K562 (cell line): ENCODE measurements around the gene ZNF384. TPM values are rescaled to one million over a fixed set of nuclear protein-coding genes. Genes with fewer than 3 reads are reported as not detected.

Experiments
- CAMTA2 ChIP-seq: fragments of 250-450 bp; sonication (Bioruptor Pico); conservative IDR thresholded peaks from 2 replicates; pipeline ENCODE4 v1.5.1; 2022
- DDX20 ChIP-seq: fragments of 450-650 bp; IDR thresholded peaks from 2 replicates; pipeline ENCODE4 v1.6.1; 2016; ENCODE audit warnings: missing genetic modification characterization, low read depth, mild to moderate bottlenecking, missing compliant biosample characterization, moderate library complexity
- GATAD2A ChIP-seq: fragments of 450-650 bp; IDR thresholded peaks from 2 replicates; pipeline ENCODE4 v1.6.1; 2017
- HNRNPK ChIP-seq: fragments of 200-400 bp; formaldehyde crosslinking; IDR thresholded peaks from one replicate; pipeline ENCODE4 v1.6.1; 2018; ENCODE audit warnings: mild to moderate bottlenecking, low read depth, low read length; ENCODE audit not compliant: poor library complexity, severe bottlenecking
- MBD1 ChIP-seq: fragments of 250-450 bp; sonication (Bioruptor Pico); IDR thresholded peaks from 2 replicates; pipeline ENCODE4 v1.8.0; 2022; ENCODE audit warnings: inconsistent platforms
- MTA1 ChIP-seq: fragments of 450-650 bp; IDR thresholded peaks from 2 replicates; pipeline ENCODE4 v1.6.1; 2017; ENCODE audit warnings: borderline replicate concordance
- MYC ChIP-seq, 2 experiments: fragments of 250-450 bp in 1 of 2; sonication (Bioruptor Pico) in 1 of 2; IDR thresholded peaks; 2 replicates each; pipeline versions ENCODE4 v1.5.1 to v1.6.1; 2012 to 2021; ENCODE audit warnings: low read depth in 2 of 2, borderline replicate concordance in 1 of 2, improper control_type of control experiment in 1 of 2, low read length in 1 of 2, mild to moderate bottlenecking in 1 of 2, moderate library complexity in 1 of 2
- PTBP1 ChIP-seq: fragments of 200-400 bp; formaldehyde crosslinking; IDR thresholded peaks from 2 replicates; pipeline ENCODE4 v1.6.1; 2017; ENCODE audit warnings: low read depth, low read length
- ZNF134 ChIP-seq: fragments of 250-450 bp; sonication (Bioruptor Pico); conservative IDR thresholded peaks from 2 replicates; pipeline ENCODE4 v1.4.0; 2020
- ZNF175 ChIP-seq: fragments of 200-800 bp; sonication (Bioruptor generic); IDR thresholded peaks from 2 replicates; pipeline ENCODE4 v1.6.1; 2016; ENCODE audit warnings: low read depth, mild to moderate bottlenecking, missing genetic modification characterization, missing compliant biosample characterization
- ZNF280A ChIP-seq: fragments of 450-650 bp; IDR thresholded peaks from 2 replicates; pipeline ENCODE4 v1.6.1; 2018; ENCODE audit warnings: mild to moderate bottlenecking, low read depth; ENCODE audit not compliant: partially characterized antibody
- ZNF280B ChIP-seq: fragments of 250-450 bp; sonication (Bioruptor Pico); IDR thresholded peaks from 2 replicates; pipeline ENCODE4 v1.5.1; 2021; ENCODE audit warnings: mild to moderate bottlenecking
- ZNF395 ChIP-seq: fragments of 200-800 bp; sonication (Bioruptor generic); IDR thresholded peaks from 2 replicates; pipeline ENCODE4 v1.6.1; 2017; ENCODE audit warnings: missing genetic modification characterization, missing compliant biosample characterization
- ZNF609 ChIP-seq: sonication (generic); formaldehyde crosslinking; IDR thresholded peaks from 2 replicates; pipeline ENCODE4 v1.8.1; 2023; ENCODE audit warnings: missing genetic modification reagents, mild to moderate bottlenecking, borderline replicate concordance
- ZNF707 ChIP-seq: fragments of 250-450 bp; sonication (Bioruptor Pico); conservative IDR thresholded peaks from 2 replicates; pipeline ENCODE4 v1.8.0; 2022; ENCODE audit warnings: inconsistent platforms, mild to moderate bottlenecking, moderate library complexity
- polyA plus RNA-seq, 8 experiments: library from polyadenylated mRNA; depleted of rRNA in 4 of 8; stranded (reverse) in 5 of 8; unstranded in 3 of 8; fragments of >200 nt; fragmentation: Nextera tagmentation in 2 of 8; fragmentation: Illumina TruSeq in 1 of 8; extraction: Ambion mirVana in 2 of 8; extraction: Trizol in 1 of 8; gene quantifications; 2 replicates each; pipeline versions ENCODE4 v1.2.1 to v1.2.3, GENCODE V29; 2011 to 2014; ENCODE audit warnings: inconsistent platforms in 1 of 8, missing spikeins in 1 of 8
- total RNA-seq, 7 experiments: library from RNA; depleted of rRNA in 6 of 7; stranded (reverse); fragments of >200 nt in 6 of 7; fragmentation: Illumina TruSeq in 2 of 7; extraction: Trizol in 2 of 7; gene quantifications; 2 replicates each; pipeline versions ENCODE4 v1.2.1 to v1.2.3, GENCODE V29; 2011 to 2021; ENCODE audit warnings: low replicate concordance in 1 of 7

ZNF384 gene
- total and polyA plus RNA-seq, 9 of the 15 experiments (the other 6 are each of a cell fraction or from before 2014, with no cell fraction given), result 0.36 to 64.8 (median 21.3) TPM

GRCh38 chr12:6723607-6724408 lies 34.6 kb upstream of the ZNF384 start, which contains the start of gene COPS7A (continued):
- TF ChIP-seq ZNF609 (CRISPR knock-in tag), result no peak
- TF ChIP-seq GATAD2A, result no peak
- TF ChIP-seq DDX20, result no peak
- no peak for TF ChIP-seq ZNF280B
- TF ChIP-seq PTBP1, result no peak
- no peak for TF ChIP-seq HNRNPK
- peak; percentile 98 for TF ChIP-seq MYC (IDR thresholded peaks at IDR 0.05; ENCODE audit: low read depth, low read length)
- peak; percentile 81; the same call in 1 of the 2 replicates for TF ChIP-seq MYC (CRISPR knock-in tag; IDR thresholded peaks at IDR 0.05; ENCODE audit: borderline replicate concordance, low read depth)
- TF ChIP-seq MTA1, result no peak
- TF ChIP-seq ZNF175 (CRISPR knock-in tag), result no peak
- no peak for TF ChIP-seq ZNF707
- TF ChIP-seq ZNF395, result peak; percentile 77; the same call in 1 of the 2 replicates
- TF ChIP-seq ZNF280A, result no peak
- no peak for TF ChIP-seq MBD1
- TF ChIP-seq ZNF134 (CRISPR knock-in tag), result no peak
- TF ChIP-seq CAMTA2 (CRISPR knock-in tag), result no peak
